GM21367 (cell line): ENCODE results near the gene WDR7.

Experiments used
- ATAC-seq: cut with Tn5 transposase; IDR thresholded peaks from one replicate; pipeline ENCODE4 v1.9.1; 2021; ENCODE audit not compliant: unreplicated experiment

The WDR7 gene

DNA sequence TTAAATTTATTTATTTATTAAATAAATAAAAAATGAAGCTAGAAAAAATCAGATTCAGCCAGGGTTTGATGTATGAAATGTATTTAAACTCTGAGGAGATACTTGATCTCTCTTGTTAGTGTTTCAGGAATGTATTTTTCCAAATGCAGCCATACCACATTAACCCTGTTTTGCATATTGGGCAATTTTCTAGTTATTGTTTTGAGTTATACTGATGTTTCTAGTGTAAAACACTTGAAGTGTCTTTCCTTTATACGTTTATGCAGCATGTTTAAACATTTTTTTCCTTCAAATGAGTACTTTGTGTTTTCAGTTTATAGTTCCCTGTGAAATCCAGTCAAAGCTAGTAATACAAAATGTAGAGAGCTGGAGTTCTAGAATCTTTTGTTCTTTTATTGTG lies 69.9 kb downstream of the WDR7 start:
- no peak for ATAC-seq

DNA sequence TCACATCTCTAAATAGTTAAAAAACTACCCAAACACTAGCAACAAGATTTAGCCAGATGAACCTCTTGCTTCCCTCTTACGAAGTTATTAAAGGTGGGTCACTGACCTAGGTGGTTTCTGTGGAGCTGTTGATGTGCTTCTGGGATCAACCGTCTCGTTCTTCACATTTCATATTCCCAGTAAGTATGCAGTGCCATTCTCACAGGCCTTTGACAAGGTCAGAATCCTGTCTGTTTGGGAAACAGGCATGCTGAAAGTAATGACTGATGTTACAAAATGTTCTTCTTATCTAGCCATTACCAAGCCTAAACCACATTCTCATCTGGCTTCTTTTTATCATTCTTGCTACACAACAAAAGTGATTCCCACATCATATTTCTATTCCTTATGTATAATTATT lies 70.3 kb downstream of the WDR7 start:
- ATAC-seq, result no peak

- ATAC-seq, result no peak
Measured at GRCh38 chr18:56722518-56722917, 71.4 kb downstream of the WDR7 start.

- no peak for ATAC-seq
Measured at GRCh38 chr18:56723068-56723467, 71.9 kb downstream of the WDR7 start.

GRCh38 chr18:56723706-56724105 lies 72.5 kb downstream of the WDR7 start:
- ATAC-seq, result no peak

DNA sequence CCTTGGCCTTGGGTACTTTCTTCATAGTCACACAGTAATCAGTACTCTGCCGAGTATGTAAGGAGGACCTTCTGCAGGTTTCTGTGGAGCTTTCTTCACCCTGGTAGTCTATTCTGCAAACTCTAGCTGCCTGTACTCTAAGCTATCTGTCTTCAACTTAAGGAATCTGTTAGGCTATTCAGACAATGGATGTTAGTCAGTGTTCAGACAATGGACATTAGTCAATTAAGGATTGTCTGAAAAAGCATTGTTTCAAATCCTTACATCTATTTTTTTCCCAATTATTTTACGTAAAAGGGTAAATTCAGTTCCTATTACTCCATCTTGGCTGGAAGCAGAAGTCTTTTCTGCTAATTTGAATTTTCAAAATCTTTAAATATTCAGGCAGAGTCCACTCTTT lies 75.7 kb downstream of the WDR7 start:
- no peak for ATAC-seq

DNA sequence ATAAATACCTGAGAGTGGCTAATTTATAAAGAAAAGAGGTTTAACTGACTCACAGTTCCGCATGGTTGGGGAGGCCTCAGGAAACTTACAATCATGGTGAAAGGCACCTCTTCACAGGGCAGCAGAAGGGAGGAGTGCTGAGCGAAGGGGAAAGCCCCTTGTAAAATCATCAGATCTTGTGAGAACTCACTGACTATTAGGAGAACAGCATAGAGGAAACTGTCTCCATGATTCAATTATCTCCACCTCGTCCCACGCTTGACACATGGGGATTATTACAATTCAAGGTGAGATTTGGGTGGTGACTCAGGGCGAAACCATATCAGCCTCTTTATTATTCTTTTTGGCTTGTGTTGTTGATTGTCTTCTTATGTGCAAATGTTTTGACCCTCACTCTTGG lies 76.2 kb downstream of the WDR7 start:
- no peak for ATAC-seq

DNA sequence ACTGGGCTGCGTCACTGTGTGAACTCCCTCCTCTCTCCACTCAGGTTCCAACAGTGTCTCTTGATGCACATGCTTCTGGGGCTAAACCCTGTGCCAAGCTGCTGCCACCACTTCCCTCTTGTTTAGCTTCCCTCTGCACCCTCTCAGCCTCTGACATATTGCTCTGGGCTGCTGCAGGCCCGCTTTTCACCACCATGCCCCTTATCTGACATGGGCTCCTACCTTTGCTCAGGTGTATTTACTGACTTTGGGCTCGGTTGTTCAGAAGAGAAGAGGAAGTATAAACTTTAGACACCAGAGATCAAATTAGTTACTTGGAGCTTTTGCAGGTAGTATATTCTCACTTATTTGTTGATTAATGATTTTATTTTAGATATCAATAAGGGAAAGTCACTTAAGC lies 77.6 kb downstream of the WDR7 start:
- no peak for ATAC-seq

DNA sequence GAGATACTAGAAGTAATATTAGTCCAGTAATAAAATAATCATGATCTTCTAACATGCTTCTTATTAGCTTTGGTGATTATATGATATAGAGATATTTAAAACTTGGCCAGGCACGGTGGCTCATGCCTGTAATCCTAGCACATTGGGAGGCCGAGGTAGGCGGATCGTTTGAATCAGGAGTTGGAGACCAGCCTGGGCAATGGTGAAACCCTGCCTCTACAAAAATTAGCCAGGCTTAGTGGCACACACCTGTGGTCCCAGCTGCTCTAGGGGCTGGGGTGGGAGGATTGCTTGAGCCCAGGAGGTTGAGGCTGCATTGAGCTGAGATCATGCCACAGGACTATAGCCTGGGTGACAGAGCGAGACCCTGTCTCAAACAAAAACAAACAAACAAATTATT lies 87.0 kb downstream of the WDR7 start:
- ATAC-seq, result no peak

DNA sequence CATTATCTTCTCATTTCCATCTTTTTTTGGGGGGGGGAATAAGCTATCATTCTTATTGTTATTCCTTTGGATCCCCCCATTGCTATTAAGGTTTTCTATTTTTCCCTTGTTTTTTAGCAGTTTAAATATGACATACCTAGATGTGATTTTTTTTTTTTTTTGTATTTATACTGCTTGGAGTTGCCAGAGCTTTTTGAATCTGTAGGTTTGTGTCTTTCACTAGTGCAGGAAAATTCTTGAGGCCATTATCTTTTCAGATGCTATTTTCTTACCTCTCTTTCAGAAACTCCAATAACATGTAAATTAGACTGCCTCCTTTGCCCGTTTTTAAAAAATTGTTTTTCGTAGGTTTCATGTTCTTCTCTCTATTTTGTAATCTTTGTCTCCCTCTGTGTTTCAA lies 88.6 kb downstream of the WDR7 start:
- no peak for ATAC-seq

DNA sequence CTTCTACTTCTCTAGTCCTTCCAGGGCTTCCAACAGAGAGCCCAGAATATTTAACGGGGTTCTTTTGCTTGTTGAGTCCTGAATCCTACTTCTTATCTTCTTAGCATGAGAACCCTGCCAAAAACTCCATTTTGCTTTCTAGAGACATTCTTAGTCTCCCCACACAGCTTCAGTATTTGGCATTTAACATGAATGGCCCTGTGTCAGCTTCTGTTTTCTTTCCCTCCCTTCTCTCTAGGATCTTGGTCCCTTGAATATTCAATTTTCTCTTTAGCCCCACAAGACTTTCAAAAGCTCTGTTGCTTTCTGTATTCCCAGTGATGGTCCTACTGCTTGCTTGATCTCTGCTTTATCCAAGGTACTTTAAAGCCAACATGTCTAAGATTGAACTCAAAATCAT lies 89.5 kb downstream of the WDR7 start:
- ATAC-seq, result no peak

GRCh38 chr18:56741685-56742084 lies 90.5 kb downstream of the WDR7 start:
- ATAC-seq, result no peak

DNA sequence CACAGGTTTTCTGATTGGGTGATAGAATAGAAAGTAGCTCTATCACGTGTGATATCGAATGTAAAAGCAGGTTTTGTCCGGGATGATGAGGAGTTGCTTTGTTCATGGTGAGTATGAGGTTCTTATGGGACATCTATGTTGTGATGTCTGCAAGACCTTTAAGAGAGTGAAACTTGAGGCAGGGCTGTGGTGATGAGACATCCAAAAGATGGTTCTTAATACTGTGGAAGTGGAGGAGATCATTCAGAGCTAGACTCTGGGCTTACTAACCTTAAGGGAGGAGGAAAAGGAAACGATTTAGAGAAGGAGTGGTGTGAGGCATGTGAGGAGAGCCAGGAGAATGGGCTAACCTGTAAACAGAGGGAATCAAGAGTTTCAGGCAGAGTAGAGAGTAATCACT lies 92.0 kb downstream of the WDR7 start:
- ATAC-seq, result no peak

- no peak for ATAC-seq
Measured at GRCh38 chr18:56747032-56747658, 96.0 kb downstream of the WDR7 start.

DNA sequence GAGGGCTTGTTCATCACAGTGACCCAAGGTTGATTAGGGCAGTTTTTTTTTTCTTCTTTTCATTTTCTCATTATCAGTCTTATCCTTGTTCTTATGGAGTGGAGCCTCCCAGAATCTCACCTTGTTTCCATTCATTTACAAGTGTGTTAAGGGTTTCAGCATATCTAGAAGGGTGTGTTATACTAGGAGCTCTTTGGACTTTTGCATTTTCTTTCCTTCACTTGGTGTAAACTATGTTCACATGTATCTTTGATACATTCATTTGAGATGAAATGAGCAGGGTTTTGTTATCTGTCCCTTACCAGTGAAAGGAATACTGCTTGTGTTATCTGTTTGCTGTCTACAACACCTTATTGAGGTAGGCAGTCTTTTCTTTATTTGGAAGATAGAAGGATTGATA lies 96.7 kb downstream of the WDR7 start:
- no peak for ATAC-seq

DNA sequence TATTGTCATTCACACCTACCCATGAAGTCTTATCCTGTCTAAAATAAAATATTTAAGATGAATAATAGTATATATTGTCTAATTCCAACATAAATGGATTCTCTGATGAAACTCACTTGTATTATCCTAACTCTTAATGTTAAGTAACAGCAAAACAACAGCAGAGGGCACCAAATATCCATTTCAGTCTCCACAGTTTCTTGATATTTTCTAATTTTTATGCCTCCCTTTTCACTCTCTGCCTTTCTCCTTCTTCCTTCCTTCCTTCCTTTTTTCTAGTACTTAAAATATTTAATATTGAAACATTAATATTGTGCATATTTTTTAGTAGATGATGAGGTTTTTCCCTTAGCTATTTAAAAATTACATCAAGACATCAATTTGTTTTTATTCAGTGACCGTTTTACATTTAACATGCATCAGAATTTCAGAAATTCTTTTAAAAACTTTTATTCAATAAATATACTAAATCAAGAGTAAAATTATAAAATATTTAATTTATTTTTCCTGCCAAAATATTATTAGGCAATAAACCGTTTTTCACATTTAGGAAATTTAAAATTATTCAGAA lies 97.6 kb downstream of the WDR7 start:
- ATAC-seq, result no peak

- ATAC-seq, result no peak
Measured at GRCh38 chr18:56756966-56757365, 105.8 kb downstream of the WDR7 start.

DNA sequence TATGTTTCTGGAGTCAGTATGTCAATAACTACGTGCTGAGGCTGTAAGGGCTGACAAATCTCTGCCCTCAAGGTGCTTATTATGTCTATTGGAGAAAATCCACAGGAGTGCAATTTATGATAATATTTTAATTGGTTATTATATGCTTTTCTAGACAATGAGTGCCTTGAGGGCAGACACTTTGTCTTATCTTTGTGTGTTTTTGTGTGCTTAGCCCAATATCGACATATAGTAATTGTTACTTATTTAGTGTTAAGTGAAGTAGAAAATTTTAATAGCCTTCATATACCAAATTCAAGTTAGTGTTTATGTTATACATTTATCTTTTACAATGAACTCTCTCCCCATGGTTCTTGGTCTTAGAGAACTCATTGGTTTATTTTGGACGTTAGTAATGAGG lies 118.9 kb downstream of the WDR7 start:
- no peak for ATAC-seq

GRCh38 chr18:56770873-56771272 lies 119.7 kb downstream of the WDR7 start:
- ATAC-seq, result no peak

DNA sequence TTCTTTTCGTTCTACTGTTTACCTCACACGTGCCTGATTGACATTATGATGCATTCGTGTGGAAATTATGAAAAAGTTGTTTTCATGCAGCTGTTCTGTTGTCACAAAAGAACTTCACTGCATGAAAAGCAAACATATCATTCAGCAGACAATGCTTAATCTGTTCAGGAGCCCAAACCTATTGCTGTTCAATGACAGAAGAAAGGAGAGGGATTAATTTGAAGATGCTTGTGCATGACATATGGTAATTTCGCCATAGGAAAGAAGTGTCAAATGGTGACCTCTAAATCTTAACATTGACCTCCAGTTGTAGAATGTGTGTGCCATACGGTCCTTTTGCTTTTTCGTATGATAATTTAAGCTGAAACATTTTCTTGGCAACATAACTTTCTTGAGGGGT lies 124.5 kb downstream of the WDR7 start:
- no peak for ATAC-seq

- ATAC-seq, result no peak
Measured at GRCh38 chr18:56787390-56787789, 136.2 kb downstream of the WDR7 start.

GRCh38 chr18:56789004-56789888 lies 138.1 kb downstream of the WDR7 start:
- ATAC-seq, result peak; percentile 79

DNA sequence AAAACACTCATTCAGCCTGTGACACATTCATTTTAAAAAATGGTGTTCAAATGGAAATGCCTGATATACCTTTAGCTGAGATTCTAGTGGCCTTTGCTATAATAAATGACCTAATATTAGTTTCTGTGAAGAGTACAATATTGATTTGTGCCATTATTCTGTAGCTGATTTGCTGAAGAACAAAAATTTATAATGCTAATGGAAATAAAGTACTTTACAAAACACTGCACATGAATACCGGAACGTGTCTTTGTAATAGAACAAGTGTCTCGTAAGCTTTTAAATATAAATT lies 138.7 kb downstream of the WDR7 start:
- no peak for ATAC-seq
